ENCODE measurements around the gene PLXNA2. TPM values are rescaled to one million over a fixed set of nuclear protein-coding genes. Genes with fewer than 3 reads are reported as not detected.

The PLXNA2 gene
- total RNA-seq, 6 experiments from 2014 or later, result 20.9 to 29.9 (median 28.1) TPM

DNA sequence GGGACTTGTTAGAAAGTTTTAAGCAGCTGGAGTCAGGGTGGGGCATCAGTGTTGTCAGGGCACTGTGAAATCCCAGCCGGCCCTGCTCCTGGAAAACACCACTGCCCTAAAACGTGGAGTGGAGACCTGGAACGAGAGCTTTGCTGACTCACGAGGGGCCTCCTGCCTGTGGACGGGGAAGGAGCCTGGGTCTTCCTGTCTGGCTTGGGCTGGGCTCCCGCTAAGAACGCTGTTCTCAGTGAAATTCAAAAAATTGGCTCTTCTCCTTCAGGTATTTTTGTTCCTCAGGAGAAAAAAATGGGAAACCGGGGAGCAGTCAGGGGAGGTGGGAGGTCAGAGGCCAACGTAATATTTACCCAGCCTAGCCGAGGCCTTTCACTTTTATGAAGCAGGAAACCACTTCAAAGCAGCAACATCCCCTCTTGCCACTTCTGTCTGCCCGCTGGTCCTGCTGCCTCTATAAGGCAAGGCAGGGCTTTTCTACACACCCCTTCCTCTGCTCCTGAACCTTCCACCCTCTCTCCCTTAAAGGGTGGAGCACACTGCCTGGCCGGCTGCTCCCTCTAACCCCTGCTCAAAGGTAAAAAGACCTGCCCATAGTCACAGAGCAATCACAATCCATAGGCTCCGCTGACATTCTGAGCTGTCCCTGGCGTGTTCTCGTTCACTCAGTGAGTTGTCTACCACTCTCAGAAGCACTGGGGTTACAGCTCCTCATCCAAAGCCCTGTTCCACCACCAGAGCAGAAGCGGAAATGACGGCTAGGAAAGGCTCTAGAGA lies 8.0 kb downstream of the PLXNA2 start:
- H3K4me3 Mint-ChIP-seq, result peak overlapping the region; percentile 25; the same call in 1 of the 2 replicates
- TF ChIP-seq, protein P1, sequence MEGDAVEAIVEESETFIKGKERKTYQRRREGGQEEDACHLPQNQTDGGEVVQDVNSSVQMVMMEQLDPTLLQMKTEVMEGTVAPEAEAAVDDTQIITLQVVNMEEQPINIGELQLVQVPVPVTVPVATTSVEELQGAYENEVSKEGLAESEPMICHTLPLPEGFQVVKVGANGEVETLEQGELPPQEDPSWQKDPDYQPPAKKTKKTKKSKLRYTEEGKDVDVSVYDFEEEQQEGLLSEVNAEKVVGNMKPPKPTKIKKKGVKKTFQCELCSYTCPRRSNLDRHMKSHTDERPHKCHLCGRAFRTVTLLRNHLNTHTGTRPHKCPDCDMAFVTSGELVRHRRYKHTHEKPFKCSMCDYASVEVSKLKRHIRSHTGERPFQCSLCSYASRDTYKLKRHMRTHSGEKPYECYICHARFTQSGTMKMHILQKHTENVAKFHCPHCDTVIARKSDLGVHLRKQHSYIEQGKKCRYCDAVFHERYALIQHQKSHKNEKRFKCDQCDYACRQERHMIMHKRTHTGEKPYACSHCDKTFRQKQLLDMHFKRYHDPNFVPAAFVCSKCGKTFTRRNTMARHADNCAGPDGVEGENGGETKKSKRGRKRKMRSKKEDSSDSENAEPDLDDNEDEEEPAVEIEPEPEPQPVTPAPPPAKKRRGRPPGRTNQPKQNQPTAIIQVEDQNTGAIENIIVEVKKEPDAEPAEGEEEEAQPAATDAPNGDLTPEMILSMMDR (IDR thresholded peaks at IDR 0.05), result no peak; the same call in 1 of the 2 replicates
- H3K36me3 Mint-ChIP-seq (ENCODE audit: low read depth), result 0 out of 2 replicates have a peak, but pooled peaks cover 4% of the 10 kb centered on the region
- no peak for DNase-seq
- H3K27me3 Mint-ChIP-seq (ENCODE audit: insufficient read depth), result peaks cover 2% of the 10 kb centered on the region
- no peaks in the 10 kb centered on the region for H3K9me3 Mint-ChIP-seq
- peaks cover 99% of the 10 kb centered on the region for H3K4me1 Mint-ChIP-seq (ENCODE audit: low read depth)
- H3K27ac Mint-ChIP-seq, result peak overlapping the region; percentile 88

GRCh38 chr1:208235356-208235981 lies 8.7 kb downstream of the PLXNA2 start:
- no peak for DNase-seq
- H3K4me1 Mint-ChIP-seq (ENCODE audit: low read depth), result peaks cover 99% of the 10 kb centered on the region
- no peaks in the 10 kb centered on the region for H3K9me3 Mint-ChIP-seq
- TF ChIP-seq, protein P1 (IDR thresholded peaks at IDR 0.05), result no peak; the same call in 1 of the 2 replicates
- 0 out of 2 replicates have a peak, but pooled peaks cover 4% of the 10 kb centered on the region for H3K36me3 Mint-ChIP-seq (ENCODE audit: low read depth)
- H3K27ac Mint-ChIP-seq, result peak overlapping the region; percentile 88
- H3K4me3 Mint-ChIP-seq, result peak overlapping the region; percentile 25; the same call in 1 of the 2 replicates
- peaks cover 2% of the 10 kb centered on the region for H3K27me3 Mint-ChIP-seq (ENCODE audit: insufficient read depth)

- Mint-ChIP-seq H3K9me3 (no peaks in the 10 kb centered on the region), H3K4me1 (ENCODE audit: low read depth) (peaks cover 94% of the 10 kb centered on the region), H3K27ac (peak overlapping the region; percentile 88; the same call in 1 of the 2 replicates), H3K36me3 (ENCODE audit: low read depth) (0 out of 2 replicates have a peak, but pooled peaks cover 4% of the 10 kb centered on the region), H3K4me3 (no peak overlapping the region), H3K27me3 (ENCODE audit: insufficient read depth) (peaks cover 2% of the 10 kb centered on the region)
- no peak for DNase-seq
- TF ChIP-seq, protein P1 (IDR thresholded peaks at IDR 0.05), result no peak
Measured at GRCh38 chr1:208234721-208235120, 9.5 kb downstream of the PLXNA2 start.

GRCh38 chr1:208233978-208234377 lies 10.2 kb downstream of the PLXNA2 start:
- Mint-ChIP-seq H3K9me3 (no peaks in the 10 kb centered on the region), H3K4me1 (ENCODE audit: low read depth) (peaks cover 93% of the 10 kb centered on the region), H3K4me3 (0 out of 2 replicates have a peak overlapping the region, but pooled peaks have one; percentile 0), H3K27me3 (ENCODE audit: insufficient read depth) (peaks cover 2% of the 10 kb centered on the region), H3K27ac (peak overlapping the region; percentile 60), H3K36me3 (ENCODE audit: low read depth) (peaks cover 9% of the 10 kb centered on the region; the same call in 1 of the 2 replicates)
- TF ChIP-seq, protein P1 (IDR thresholded peaks at IDR 0.05), result no peak
- DNase-seq, result no peak

- H3K4me1 Mint-ChIP-seq (ENCODE audit: low read depth), result peaks cover 94% of the 10 kb centered on the region
- TF ChIP-seq, protein P1 (IDR thresholded peaks at IDR 0.05), result no peak
- H3K27ac Mint-ChIP-seq, result peak overlapping the region; percentile 60
- no peak for DNase-seq
- H3K36me3 Mint-ChIP-seq (ENCODE audit: low read depth), result peaks cover 12% of the 10 kb centered on the region; the same call in 1 of the 2 replicates
- no peaks in the 10 kb centered on the region for H3K9me3 Mint-ChIP-seq
- H3K4me3 Mint-ChIP-seq, result peak overlapping the region; percentile 0; the same call in 1 of the 2 replicates
- H3K27me3 Mint-ChIP-seq (ENCODE audit: insufficient read depth), result peaks cover 2% of the 10 kb centered on the region
Measured at GRCh38 chr1:208233546-208233945, 10.6 kb downstream of the PLXNA2 start.
